A549 (cell line): ENCODE data around the gene ASTL. TPM values are rescaled to one million over a fixed set of nuclear protein-coding genes. Genes with fewer than 3 reads are reported as not detected.
A peak's percentile ranks its signal among the peaks of the same experiment; 100 is the strongest.

Experiments used
- ATAC-seq, 2 experiments: fragments of 200-7000 bp in 1 of 2; fragments of >200 bp in 1 of 2; cut with Nextera tagmentation in 1 of 2; cut with Tn5 transposase in 1 of 2; 3 replicates each; pipeline versions ENCODE4 v1.8.0 to v1.9.1; 2018 to 2020; ENCODE audit warnings: mild to moderate bottlenecking in 1 of 2, moderate library complexity in 1 of 2
- CTCF ChIA-PET: fragments of 300-600 bp; sonication (Branson Sonifier 250); formaldehyde crosslinking; extraction: SDS; loops from one replicate; lab custom pipeline; 2021; ENCODE audit warnings: antibody characterized with exemption, inconsistent platforms; lab: Yijun Ruan, JAX
- POLR2A ChIA-PET: fragments of 350-600 bp; formaldehyde crosslinking; extraction: SDS; loops from one replicate; lab custom pipeline; 2021; ENCODE audit warnings: antibody characterized with exemption, inconsistent platforms; lab: Yijun Ruan, JAX
- DNase-seq, 2 experiments: peaks; one replicate each; pipeline versions ENCODE4 v3.0.0 to v3.0.0-alpha.2; 2011 to 2016; ENCODE audit warnings: low read depth in 1 of 2, low spot score in 1 of 2
- FAIRE-seq: peaks from 2 replicates; lab custom pipeline; 2011; peaks lifted over from hg19 to GRCh38; lab: Jason Lieb, UNC
- H3K27ac ChIP-seq, 2 experiments: fragments of >200 bp; sonication (Bioruptor Twin); formaldehyde crosslinking; 3 replicates each; pipeline ENCODE4 v1.5.1; 2016 to 2017
- H3K4me1 ChIP-seq: fragments of >200 bp; sonication (Bioruptor Twin); formaldehyde crosslinking; 3 replicates; pipeline ENCODE4 v1.6.1; 2016
- H3K4me2 ChIP-seq: fragments of >200 bp; sonication (Bioruptor Twin); formaldehyde crosslinking; 3 replicates; pipeline ENCODE4 v1.6.1; 2016
- H3K4me3 ChIP-seq: fragments of >200 bp; sonication (Bioruptor Twin); formaldehyde crosslinking; 3 replicates; pipeline ENCODE4 v1.5.1; 2016
- H3K9me3 ChIP-seq: fragments of >200 bp; sonication (Bioruptor Twin); formaldehyde crosslinking; 3 replicates; pipeline ENCODE4 v1.6.1; 2016
- EHMT2 ChIP-seq: fragments of 200-600 bp; sonication (generic); IDR thresholded peaks from 2 replicates; pipeline ENCODE4 v1.6.1; 2016; ENCODE audit warnings: antibody characterized with exemption, low read depth, mild to moderate bottlenecking, moderate library complexity
- FOSL2 ChIP-seq, 2 experiments: fragments of 450-650 bp in 1 of 2; fragments of >200 bp in 1 of 2; sonication (Bioruptor Twin) in 1 of 2; formaldehyde crosslinking; IDR thresholded peaks; 2 replicates each; pipeline versions ENCODE4 v1.5.0 to v1.6.1; 2016 to 2020; ENCODE audit warnings: mild to moderate bottlenecking in 1 of 2, moderate library complexity in 1 of 2
- GATA3 ChIP-seq: IDR thresholded peaks from 2 replicates; pipeline ENCODE4 v1.6.1; 2012; ENCODE audit warnings: borderline replicate concordance
- HDAC2 ChIP-seq: fragments of 200-600 bp; sonication (generic); IDR thresholded peaks from 2 replicates; pipeline ENCODE4 v1.6.1; 2016
- HOXB13 ChIP-seq: fragments of 250-450 bp; sonication (Bioruptor Pico); IDR thresholded peaks from 2 replicates; pipeline ENCODE4 v1.5.0; 2020; ENCODE audit warnings: low read depth, mild to moderate bottlenecking, moderate library complexity
- KDM1A ChIP-seq: fragments of 200-600 bp; sonication (generic); IDR thresholded peaks from 2 replicates; pipeline ENCODE4 v1.6.1; 2016; ENCODE audit warnings: low read depth, mild to moderate bottlenecking
- MAFK ChIP-seq: fragments of 450-650 bp; IDR thresholded peaks from 2 replicates; pipeline ENCODE4 v1.6.1; 2014; ENCODE audit not compliant: partially characterized antibody
- NFE2L2 ChIP-seq: fragments of 150-350 bp; conservative IDR thresholded peaks from 2 replicates; pipeline ENCODE4 v1.6.1; 2014; ENCODE audit warnings: low read length
- NPAS2 ChIP-seq: fragments of 250-450 bp; sonication (Bioruptor Pico); IDR thresholded peaks from 2 replicates; pipeline ENCODE4 v1.8.0; 2022; ENCODE audit warnings: mild to moderate bottlenecking, moderate library complexity, borderline replicate concordance
- NR3C1 ChIP-seq: fragments of >200 bp; sonication (Bioruptor Twin); formaldehyde crosslinking; IDR thresholded peaks from 3 replicates; pipeline ENCODE4 v1.6.1; 2017
- PHF8 ChIP-seq: fragments of 200-600 bp; sonication (generic); IDR thresholded peaks from 2 replicates; pipeline ENCODE4 v1.6.1; 2016; ENCODE audit warnings: low read depth, mild to moderate bottlenecking, antibody characterized with exemption, moderate library complexity, borderline replicate concordance
- POLR2AphosphoS2 ChIP-seq: conservative IDR thresholded peaks from 2 replicates; pipeline ENCODE4 v1.6.1; 2012; ENCODE audit warnings: low read length, improper control_type of control experiment, inconsistent platforms
- RFX5 ChIP-seq: fragments of 450-650 bp; IDR thresholded peaks from 2 replicates; pipeline ENCODE4 v1.7.1; 2014; ENCODE audit warnings: antibody characterized with exemption, mild to moderate bottlenecking, moderate library complexity
- SREBF2 ChIP-seq: fragments of 450-650 bp; IDR thresholded peaks from 2 replicates; pipeline ENCODE4 v1.6.1; 2014; ENCODE audit warnings: mild to moderate bottlenecking, moderate library complexity
- ZFP36 ChIP-seq: fragments of 450-650 bp; IDR thresholded peaks from 2 replicates; pipeline ENCODE4 v1.6.1; 2014; ENCODE audit warnings: borderline replicate concordance; ENCODE audit not compliant: partially characterized antibody
- WGBS: methylation state at CpG from one replicate; pipeline ENCODE4 v1.1.6; 2017; ENCODE audit errors: missing lambda C conversion rate; 5-methylcytosine and 5-hydroxymethylcytosine counted together
- polyA plus RNA-seq, 4 experiments: library from polyadenylated mRNA; depleted of rRNA in 3 of 4; stranded (reverse); fragments of >200 nt; fragmentation: RNase III in 1 of 4; extraction: RNeasy Plus Mini Kit Qiagen cat#74134 plus additional on column Dnase treatment in 1 of 4; gene quantifications; 2 replicates in 3 of 4; 3 replicates in 1 of 4; pipeline ENCODE4 v1.2.3, GENCODE V29; 2011 to 2017

ASTL gene
- polyA plus RNA-seq, 2 of the 4 experiments (the other 2 are of a cell fraction) = not detected

- FAIRE-seq (no peak), ATAC-seq (peak; percentile 52; a peak in 5 of 6 replicates), DNase-seq (no peak)
- ChIA-PET POLR2A (interaction anchor here (0.7 to 1.1 kb wide), 2 partner anchors 105 to 164 kb away, joined by 3 to 5 read pairs; partner anchors contain the start of gene STARD7), CTCF (interaction anchor here (1.6 to 15.3 kb wide), 2 partner anchors 11 to 71 kb away, joined by 9 to 126 read pairs; partner anchors contain the start of gene ADRA2B)
- Histone ChIP-seq H3K9me3 (peaks cover 12% of the 10 kb centered on the region), H3K4me1 (no peaks in the 10 kb centered on the region), H3K4me2 (no peak overlapping the region), H3K27ac (no peak overlapping the region), H3K4me3 (no peak overlapping the region)
- WGBS = 78% methylated on average over 4 of the region's 8 CpGs
- TF ChIP-seq PHF8 = no peak
- TF ChIP-seq KDM1A = no peak
- TF ChIP-seq NFE2L2 = no peak
- TF ChIP-seq MAFK = no peak
- TF ChIP-seq FOSL2 (IDR thresholded peaks at IDR 0.05) = no peak
- no peak for TF ChIP-seq FOSL2 (CRISPR knock-in tag; IDR thresholded peaks at IDR 0.05)
- no peak for TF ChIP-seq RFX5
- no peak for TF ChIP-seq HDAC2
These were observed 35.1 kb downstream of the ASTL start for GRCh38 chr2:96103187-96103601.

GRCh38 chr2:96102596-96103186, 35.6 kb downstream of the ASTL start:
- Histone ChIP-seq H3K4me1 (no peaks in the 10 kb centered on the region), H3K4me3 (no peak overlapping the region), H3K9me3 (peaks cover 12% of the 10 kb centered on the region), H3K4me2 (no peak overlapping the region), H3K27ac (no peak overlapping the region)
- POLR2A ChIA-PET = interaction anchor here (0.7 to 1.1 kb wide), 2 partner anchors 106 to 164 kb away, joined by 3 to 5 read pairs; partner anchors contain the start of gene STARD7
- FAIRE-seq (no peak), ATAC-seq (peak in 1 of 2 experiments; percentile 7; a peak in 1 of 6 replicates), DNase-seq (no peak)
- TF ChIP-seq ZFP36 (no peak), FOSL2 (IDR thresholded peaks at IDR 0.05) (no peak), FOSL2 (CRISPR knock-in tag; IDR thresholded peaks at IDR 0.05) (no peak), HOXB13 (no peak), NPAS2 (CRISPR knock-in tag) (no peak), POLR2AphosphoS2 (no peak), EHMT2 (no peak)
- 93% methylated on average over 15 of the region's 15 CpGs for WGBS
- CTCF ChIA-PET = interaction anchor here (0.7 to 15.3 kb wide), 5 partner anchors 12 to 72 kb away, joined by 3 to 126 read pairs (median 3); partner anchors contain the start of gene ADRA2B

- Histone ChIP-seq H3K4me3 (no peak overlapping the region), H3K9me3 (peaks cover 11% of the 10 kb centered on the region), H3K27ac (no peak overlapping the region), H3K4me2 (no peak overlapping the region), H3K4me1 (no peaks in the 10 kb centered on the region)
- no peak for DNase-seq
- no peak for FAIRE-seq
- ChIA-PET CTCF (interaction anchor here (15.3 kb wide), 1 partner anchor 14 kb away, joined by 126 read pairs; the partner anchor contains the start of gene ADRA2B), POLR2A (no interaction called here)
- TF ChIP-seq KDM1A = peak; percentile 43; the same call in 1 of the 2 replicates
- TF ChIP-seq ZFP36 = peak; percentile 41
- no peak for TF ChIP-seq SREBF2
- no peak for TF ChIP-seq GATA3
- ATAC-seq = no peak
- WGBS = 46% methylated on average over 3 of the region's 3 CpGs
These were observed 37.4 kb downstream of the ASTL start for GRCh38 chr2:96100893-96101304.

- Histone ChIP-seq H3K4me3 (no peak overlapping the region), H3K4me1 (no peaks in the 10 kb centered on the region), H3K4me2 (no peak overlapping the region), H3K27ac (0 out of 6 replicates have a peak overlapping the region, but pooled peaks of 1 of the 2 experiments have one; percentile 13)
- ATAC-seq = no peak
- 75% methylated on average over 10 of the region's 12 CpGs for WGBS
- ChIA-PET POLR2A (interaction anchor here (1.2 kb wide), 1 partner anchor 13 kb away, joined by 3 read pairs; no protein-coding TSS in a partner anchor), CTCF (interaction anchor here (15.3 kb wide), 1 partner anchor 14 kb away, joined by 126 read pairs; the partner anchor contains the start of gene ADRA2B)
- no peak for DNase-seq
- TF ChIP-seq ZFP36 (peak; percentile 24), NR3C1 (no peak)
- TF ChIP-seq, all 56 proteins: peak for 1
- peaks cover 4% of the 10 kb centered on the region for H3K9me3 ChIP-seq
- FAIRE-seq = no peak
These were observed 38.2 kb downstream of the ASTL start for GRCh38 chr2:96099861-96100798.
